ENCODE data around the gene CAMK4.
"Not testable (repeated sequence)": the region's sequence is repeated elsewhere in the genome, so short reads cannot be mapped to it uniquely, and the experiment has no call there.

CAMK4 gene

GRCh38 chr5:111379391-111379816 is 155.2 kb downstream of the CAMK4 start:
- in situ Hi-C loops (cut with MboI; ENCODE audit: low sequenced_read_pairs) = no loop called here

GRCh38 chr5:111383288-111383970 is 159.2 kb downstream of the CAMK4 start:
- in situ Hi-C loops (cut with MboI; ENCODE audit: low sequenced_read_pairs) = no loop called here

GRCh38 chr5:111384220-111384619 is 160.0 kb downstream of the CAMK4 start:
- in situ Hi-C loops (cut with MboI; ENCODE audit: low sequenced_read_pairs) = no loop called here

- in situ Hi-C loops (cut with MboI; ENCODE audit: low sequenced_read_pairs) = no loop called here
These were observed 160.9 kb downstream of the CAMK4 start for GRCh38 chr5:111385051-111385450.

- in situ Hi-C loops (cut with MboI; ENCODE audit: low sequenced_read_pairs) = no loop called here
These were observed 162.0 kb downstream of the CAMK4 start for GRCh38 chr5:111385970-111386831.

- in situ Hi-C loops (cut with MboI; ENCODE audit: low sequenced_read_pairs) = no loop called here
These were observed 162.6 kb downstream of the CAMK4 start for GRCh38 chr5:111386832-111387162.

GRCh38 chr5:111387361-111387760 is 163.2 kb downstream of the CAMK4 start:
- in situ Hi-C loops (cut with MboI; ENCODE audit: low sequenced_read_pairs) = no loop called here

- in situ Hi-C loops (cut with MboI; ENCODE audit: low sequenced_read_pairs) = no loop called here
These were observed 165.4 kb downstream of the CAMK4 start for GRCh38 chr5:111389390-111390082.

GRCh38 chr5:111392181-111392580 is 168.0 kb downstream of the CAMK4 start:
- in situ Hi-C loops (cut with MboI; ENCODE audit: low sequenced_read_pairs) = no loop called here

GRCh38 chr5:111394586-111394985 is 170.4 kb downstream of the CAMK4 start:
- in situ Hi-C loops (cut with MboI; ENCODE audit: low sequenced_read_pairs) = no loop called here

GRCh38 chr5:111398013-111398412 is 173.8 kb downstream of the CAMK4 start:
- in situ Hi-C loops (cut with MboI; ENCODE audit: low sequenced_read_pairs) = no loop called here

GRCh38 chr5:111399113-111399512 is 174.9 kb downstream of the CAMK4 start:
- in situ Hi-C loops (cut with MboI; ENCODE audit: low sequenced_read_pairs) = no loop called here

GRCh38 chr5:111401906-111402305 is 177.7 kb downstream of the CAMK4 start:
- in situ Hi-C loops (cut with MboI; ENCODE audit: low sequenced_read_pairs) = no loop called here

GRCh38 chr5:111404270-111404769 is 180.1 kb downstream of the CAMK4 start:
- in situ Hi-C loops (cut with MboI; ENCODE audit: low sequenced_read_pairs) = no loop called here

GRCh38 chr5:111407562-111407961 is 183.4 kb downstream of the CAMK4 start:
- in situ Hi-C loops (cut with MboI; ENCODE audit: low sequenced_read_pairs) = no loop called here

GRCh38 chr5:111408817-111409216 is 184.6 kb downstream of the CAMK4 start:
- in situ Hi-C loops (cut with MboI; ENCODE audit: low sequenced_read_pairs) = no loop called here

- in situ Hi-C loops (cut with MboI; ENCODE audit: low sequenced_read_pairs) = not testable (repeated sequence)
These were observed 185.1 kb downstream of the CAMK4 start for GRCh38 chr5:111409266-111409665.

- in situ Hi-C loops (cut with MboI; ENCODE audit: low sequenced_read_pairs) = not testable (repeated sequence)
These were observed 185.9 kb downstream of the CAMK4 start for GRCh38 chr5:111410067-111410466.

GRCh38 chr5:111411301-111411700 is 187.1 kb downstream of the CAMK4 start:
- in situ Hi-C loops (cut with MboI; ENCODE audit: low sequenced_read_pairs) = no loop called here

GRCh38 chr5:111412593-111412992 is 188.4 kb downstream of the CAMK4 start:
- in situ Hi-C loops (cut with MboI; ENCODE audit: low sequenced_read_pairs) = no loop called here

GRCh38 chr5:111415053-111415452 is 190.9 kb downstream of the CAMK4 start:
- in situ Hi-C loops (cut with MboI; ENCODE audit: low sequenced_read_pairs) = no loop called here
